Heart left ventricle (tissue), 16 donors: Measurements from ENCODE around the gene GPR78. TPM values are rescaled to one million over a fixed set of nuclear protein-coding genes. Genes with fewer than 3 reads are reported as not detected.

Experiments used
- ATAC-seq, 4 donors: fragments of 200-7000 bp; cut with Tn5 transposase; one replicate each; pipeline ENCODE4 v1.9.1; 2020 to 2022; ENCODE audit warnings: moderate library complexity in 4 of 4, mild to moderate bottlenecking in 3 of 4, moderate number of reproducible peaks in 1 of 4
- DNase-seq, 5 donors: peaks; one replicate each; pipeline ENCODE4 v3.0.0-alpha.2; 2020
- H3K27ac ChIP-seq, 12 donors: fragments of 200-600 bp; sonication (generic) in 4 of 12; one replicate each; pipeline versions ENCODE4 v1.5.0 to v1.8.0; 2016 to 2022; ENCODE audit warnings: mild to moderate bottlenecking in 2 of 12
- H3K27me3 ChIP-seq, 9 donors: fragments of 200-600 bp; sonication (generic) in 2 of 9; one replicate each; pipeline versions ENCODE4 v1.5.1 to v1.8.0; 2016 to 2022; ENCODE audit warnings: mild to moderate bottlenecking in 3 of 9
- H3K36me3 ChIP-seq, 9 donors: fragments of 200-600 bp; sonication (generic) in 2 of 9; one replicate each; pipeline versions ENCODE4 v1.5.0 to v1.8.0; 2018 to 2022; ENCODE audit warnings: mild to moderate bottlenecking in 2 of 9
- H3K4me1 ChIP-seq, 12 donors: fragments of 200-600 bp; sonication (generic) in 4 of 12; one replicate each; pipeline versions ENCODE4 v1.5.0 to v1.8.0; 2016 to 2022; ENCODE audit warnings: mild to moderate bottlenecking in 3 of 12
- H3K4me3 ChIP-seq, 12 donors: fragments of 200-600 bp; sonication (generic) in 4 of 12; one replicate each; pipeline versions ENCODE4 v1.5.0 to v1.8.0; 2017 to 2022; ENCODE audit warnings: mild to moderate bottlenecking in 9 of 12, moderate library complexity in 4 of 12
- H3K9me3 ChIP-seq, 12 donors: fragments of 200-600 bp; sonication (generic) in 4 of 12; one replicate each; pipeline versions ENCODE4 v1.5.0 to v1.8.0; 2016 to 2022; ENCODE audit warnings: mild to moderate bottlenecking in 1 of 12
- POLR2A ChIP-seq, 2 donors: fragments of 450-650 bp; IDR thresholded peaks; one replicate each; pipeline ENCODE4 v1.6.1; 2017; ENCODE audit warnings: antibody characterized with exemption in 2 of 2, mild to moderate bottlenecking in 2 of 2, moderate library complexity in 2 of 2
- WGBS, 4 donors: extraction: QIAGEN DNeasy Blood & Tissue Kit in 2 of 4; methylation state at CpG; one replicate each; pipeline versions ENCODE4 v1.1.5 to v1.1.7; 2013 to 2018; 5-methylcytosine and 5-hydroxymethylcytosine counted together
- intact Hi-C, 10 donors: fragments of 100-400 bp; cut with DNase I; formaldehyde crosslinking; loops; one replicate each; pipeline versions ENCODE4 v1.11.1 to v1.14.2; 2022
- polyA plus RNA-seq, 2 donors: library from polyadenylated mRNA; stranded (reverse); fragments of 200-250 nt; gene quantifications; one replicate each; pipeline ENCODE4 v1.2.3, GENCODE V29; 2013
- total RNA-seq, 9 donors: library from RNA; depleted of rRNA in 2 of 9; stranded (reverse); fragments of >200 nt in 2 of 9; fragmentation: NEBNext Ultra II Directional in 3 of 9; extraction: Animal tissue kit (Norgen Biotek cat#: 25700) in 3 of 9; gene quantifications; one replicate each; pipeline versions ENCODE4 v1.1.0 to v1.2.4, GENCODE V29; 2016 to 2023
- TF ChIP-seq, protein P1 (sequence below), 12 donors: fragments of 200-600 bp; sonication (generic) in 4 of 12; IDR thresholded peaks; one replicate each; pipeline versions ENCODE4 v1.5.0 to v1.8.0; 2018 to 2022; ENCODE audit warnings: antibody characterized with exemption in 12 of 12, mild to moderate bottlenecking in 5 of 12
- donor health status: ischemic (EF 13 %, LVEDD 7.1; RV severe dilation, severe dysfunction).
- donor health status: healthy with polysubstance abuse.
- donor health status: DM: no; HTN: yes; CAD: no.
- donor health status: DM: no; HTN: no; CAD: no.
- donor health status: ischemic (EF 25% LVEDD 6.9; RV normal size, moderate dysfunction).
- donor health status: ischemic (EF 25% LVEDD 5.7; RV mildly dilated, moderate dysfunction).
- donor health status: healthy.
- donor health status: DM: yes; HTN: yes; CAD: no.
- donor health status: ischemic (EF 35%, LVEDD 5.7; RV mildly dilated, moderate dysfunction).
- donor health status: nonischemic (EF 11% LVEDD 7.7; RV severe dilation, severe dysfunction).
- donor health status: DM: yes; HTN: yes; CAD: no.
- donor health status: PGD.
- donor health status: ischemic (EF 29% LVEDD 5.4; RV normal size, mild dysfunction).
- donor health status: nonischemic (EF 23%, LVEDD 6.1; RV moderate dilation, normal function).

GPR78 gene
- total and polyA plus RNA-seq, 11 donors = 0.11 TPM; not detected in 10

DNA sequence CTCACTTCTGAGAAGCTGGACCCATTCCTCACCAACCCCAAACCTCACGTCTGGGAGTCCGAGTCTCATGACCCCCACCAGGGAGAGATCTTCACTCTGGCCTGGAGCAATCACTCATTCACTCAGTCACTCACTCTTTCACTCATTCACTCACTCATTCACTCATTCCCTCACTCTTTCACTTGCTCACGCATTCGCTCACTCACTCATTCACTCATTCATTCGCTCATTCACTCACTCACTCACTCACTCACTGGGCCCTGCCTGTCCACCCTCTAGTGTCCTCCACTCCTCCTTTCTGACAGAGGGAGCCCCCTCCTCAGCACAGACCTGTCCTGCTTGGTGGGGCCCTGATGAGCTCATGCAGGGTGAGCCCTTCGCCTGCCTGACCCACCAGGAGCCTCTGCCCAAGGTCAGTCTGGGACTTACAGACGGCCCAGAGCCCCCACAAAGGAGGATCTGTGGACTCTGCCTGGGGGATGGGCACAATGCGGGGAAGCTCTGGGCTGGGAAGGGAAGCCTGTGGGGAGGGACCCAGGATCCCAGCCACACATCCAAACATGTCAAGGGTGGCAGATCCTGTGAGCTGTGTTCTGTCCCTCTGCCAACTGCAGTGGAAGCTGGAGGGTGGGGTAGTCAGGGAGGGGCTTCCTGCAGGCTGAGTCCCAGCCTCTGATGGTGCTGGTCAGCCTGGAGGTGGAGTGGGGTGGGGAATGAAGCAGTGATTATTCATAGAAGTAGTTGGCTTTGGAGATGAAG is 30.8 kb downstream of the GPR78 start:
- peak in 4 of 5 donors; percentile 44 to 76 (median 54) for DNase-seq
- peaks cover 0 to 22% (median 5%) of the 10 kb centered on the region in 12 donors for H3K4me1 ChIP-seq
- no peak for TF ChIP-seq POLR2A (IDR thresholded peaks at IDR 0.05)
- TF ChIP-seq, protein P1, sequence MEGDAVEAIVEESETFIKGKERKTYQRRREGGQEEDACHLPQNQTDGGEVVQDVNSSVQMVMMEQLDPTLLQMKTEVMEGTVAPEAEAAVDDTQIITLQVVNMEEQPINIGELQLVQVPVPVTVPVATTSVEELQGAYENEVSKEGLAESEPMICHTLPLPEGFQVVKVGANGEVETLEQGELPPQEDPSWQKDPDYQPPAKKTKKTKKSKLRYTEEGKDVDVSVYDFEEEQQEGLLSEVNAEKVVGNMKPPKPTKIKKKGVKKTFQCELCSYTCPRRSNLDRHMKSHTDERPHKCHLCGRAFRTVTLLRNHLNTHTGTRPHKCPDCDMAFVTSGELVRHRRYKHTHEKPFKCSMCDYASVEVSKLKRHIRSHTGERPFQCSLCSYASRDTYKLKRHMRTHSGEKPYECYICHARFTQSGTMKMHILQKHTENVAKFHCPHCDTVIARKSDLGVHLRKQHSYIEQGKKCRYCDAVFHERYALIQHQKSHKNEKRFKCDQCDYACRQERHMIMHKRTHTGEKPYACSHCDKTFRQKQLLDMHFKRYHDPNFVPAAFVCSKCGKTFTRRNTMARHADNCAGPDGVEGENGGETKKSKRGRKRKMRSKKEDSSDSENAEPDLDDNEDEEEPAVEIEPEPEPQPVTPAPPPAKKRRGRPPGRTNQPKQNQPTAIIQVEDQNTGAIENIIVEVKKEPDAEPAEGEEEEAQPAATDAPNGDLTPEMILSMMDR (IDR thresholded peaks at IDR 0.05) = no peak
- peak overlapping the region in 1 of 12 donors; percentile 10 for H3K4me3 ChIP-seq
- no peaks in the 10 kb centered on the region for H3K9me3 ChIP-seq
- intact Hi-C loops = loop anchor here in 2 of 10 donors (10.0 kb wide), 2 partner anchors 274 to 304 kb away; no protein-coding TSS in a partner anchor
- 70 to 75% (median 75%) methylated on average over 8 of the region's 8 CpGs for WGBS, 4 donors
- ATAC-seq = peak; percentile 41 to 88 (median 70)
- peaks cover 0 to 18% (median 8%) of the 10 kb centered on the region in 9 donors for H3K27me3 ChIP-seq
- H3K27ac ChIP-seq = peak overlapping the region in 11 of 12 donors; percentile 24 to 80 (median 46)
- H3K36me3 ChIP-seq = no peaks in the 10 kb centered on the region

DNA sequence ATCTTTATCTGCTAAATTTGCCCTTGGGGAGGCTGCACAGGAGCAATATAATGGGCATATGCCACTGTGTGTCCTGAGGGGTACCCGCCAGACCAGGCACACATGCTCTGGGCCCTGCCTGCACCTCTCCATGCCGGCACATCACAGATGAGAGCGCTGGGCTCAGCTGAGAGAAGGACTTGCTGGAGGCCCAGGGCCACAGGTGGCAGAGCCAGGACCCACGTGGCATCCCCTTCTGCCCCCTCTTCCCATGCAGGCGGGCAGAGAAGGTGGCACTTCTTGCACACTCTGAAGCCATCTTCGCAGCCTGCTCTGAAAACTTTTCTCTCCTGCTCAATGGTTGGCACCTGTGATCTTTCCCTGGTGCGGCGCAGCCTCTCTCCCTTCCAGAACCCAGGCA is 32.5 kb downstream of the GPR78 start:
- Histone ChIP-seq H3K9me3 (no peaks in the 10 kb centered on the region), H3K27ac (peak overlapping the region in 7 of 12 donors; percentile 11 to 80 (median 46)), H3K4me3 (no peak overlapping the region), H3K4me1 (peaks cover 0 to 19% (median 4%) of the 10 kb centered on the region in 12 donors), H3K36me3 (no peaks in the 10 kb centered on the region), H3K27me3 (peaks cover 0 to 9% (median 1%) of the 10 kb centered on the region in 9 donors)
- intact Hi-C loops = loop anchor here in 2 of 10 donors (10.0 kb wide), 2 partner anchors 272 to 302 kb away; no protein-coding TSS in a partner anchor
- WGBS, 4 donors = 86 to 93% (median 89%) methylated on average over 6 to 8 of the region's 8 CpGs
- TF ChIP-seq, protein P1 (IDR thresholded peaks at IDR 0.05) = no peak
- TF ChIP-seq POLR2A (IDR thresholded peaks at IDR 0.05) = no peak
- DNase-seq (peak in 3 of 5 donors; percentile 6 to 53 (median 13)), ATAC-seq (no peak)

DNA sequence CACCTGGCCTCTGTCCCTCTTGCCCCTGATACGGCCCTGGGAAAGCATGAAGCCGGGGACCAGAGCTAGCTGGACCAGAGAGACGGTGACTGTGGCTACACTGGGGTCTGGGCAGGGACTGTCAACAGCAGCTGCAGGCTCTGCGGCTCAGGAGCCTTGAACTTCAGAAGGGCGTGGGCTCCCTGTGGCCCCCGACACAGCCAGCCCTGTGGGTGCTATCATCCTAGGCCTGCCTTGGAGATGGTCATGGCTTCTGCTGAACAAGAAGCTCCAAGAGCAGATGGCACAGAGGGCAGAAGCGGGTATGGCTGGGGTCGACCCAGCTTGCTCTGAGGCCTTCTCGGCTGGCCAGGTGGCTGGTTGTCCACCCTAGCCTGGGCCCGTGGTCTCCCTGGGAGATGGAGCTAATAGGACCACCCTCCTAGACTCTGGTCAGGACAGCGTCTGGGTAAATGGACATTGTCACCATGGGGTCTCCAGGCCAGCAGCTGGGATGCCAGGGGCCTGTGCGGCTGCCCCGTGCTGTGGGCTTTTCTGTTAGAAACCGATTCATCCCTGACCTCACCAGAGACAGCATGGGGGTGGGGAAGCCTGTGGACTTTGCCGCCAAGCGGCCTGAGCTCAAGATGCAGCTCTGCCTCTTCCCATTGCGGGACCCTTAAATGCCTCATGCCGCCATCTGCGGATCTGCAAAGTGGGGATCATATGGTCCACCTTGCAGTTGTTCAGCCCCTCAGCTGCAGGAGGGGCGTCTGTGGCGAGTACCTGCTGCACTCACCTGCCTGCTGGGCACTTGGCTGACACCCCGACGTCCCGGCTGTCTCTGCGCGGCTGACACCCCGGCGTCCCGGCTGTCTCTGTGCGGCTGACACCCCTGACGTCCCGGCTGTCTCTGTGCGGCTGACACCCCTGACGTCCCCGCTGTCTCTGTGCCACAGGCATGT is 33.5 kb downstream of the GPR78 start:
- H3K9me3 ChIP-seq = no peaks in the 10 kb centered on the region
- intact Hi-C loops = loop anchor here in 2 of 10 donors (10.0 kb wide), 2 partner anchors 271 to 301 kb away; no protein-coding TSS in a partner anchor
- TF ChIP-seq, protein P1 (IDR thresholded peaks at IDR 0.05) = no peak
- TF ChIP-seq POLR2A (IDR thresholded peaks at IDR 0.05) = no peak
- DNase-seq (peak in 3 of 5 donors; percentile 15 to 37 (median 16)), ATAC-seq (no peak)
- H3K27me3 ChIP-seq = peaks cover 0 to 10% (median 0%) of the 10 kb centered on the region in 9 donors
- H3K36me3 ChIP-seq = no peaks in the 10 kb centered on the region
- peaks cover 0 to 16% (median 4%) of the 10 kb centered on the region in 12 donors for H3K4me1 ChIP-seq
- H3K4me3 ChIP-seq = no peak overlapping the region
- no peak overlapping the region for H3K27ac ChIP-seq
- 91 to 92% (median 91%) methylated on average over 27 to 35 of the region's 35 CpGs for WGBS, 4 donors
